ENCODE results near the gene ZNF219. TPM values are rescaled to one million over a fixed set of nuclear protein-coding genes. Genes with fewer than 3 reads are reported as not detected.

Gene ZNF219
- total RNA-seq, 1 donor from 2014 or later = 44.9 TPM

GRCh38 chr14:21101802-21102413 lies 3.5 kb upstream of the ZNF219 start:
- H3K27me3 ChIP-seq (ENCODE audit: low read depth) = no peaks in the 10 kb centered on the region
- intact Hi-C loops (cut with micrococcal nuclease) = loop anchor here (5.0 kb wide), 1 partner anchor 35 kb away; no protein-coding TSS in a partner anchor
- no peak for TF ChIP-seq CTCF (IDR thresholded peaks at IDR 0.05; ENCODE audit: borderline replicate concordance)
- DNase-seq = no peak
- no peaks in the 10 kb centered on the region for H3K9me3 ChIP-seq (replicated peaks)
- H3K4me3 ChIP-seq = no peak overlapping the region
- H3K4me1 ChIP-seq = peaks cover 64% of the 10 kb centered on the region
- H3K36me3 ChIP-seq = no peaks in the 10 kb centered on the region
- H3K27ac ChIP-seq (replicated peaks) = no peak overlapping the region

- Histone ChIP-seq H3K36me3 (no peaks in the 10 kb centered on the region), H3K27ac (replicated peaks) (peak within 1 kb of the TSS; percentile 83), H3K27me3 (ENCODE audit: low read depth) (no peaks in the 10 kb centered on the region), H3K4me3 (no peak within 1 kb of the TSS), H3K9me3 (replicated peaks) (no peaks in the 10 kb centered on the region), H3K4me1 (peaks cover 64% of the 10 kb centered on the region)
- DNase-seq = no peak
- intact Hi-C loops (cut with micrococcal nuclease) = loop anchor here (5.0 kb wide), 1 partner anchor 34 kb away; no protein-coding TSS in a partner anchor
- no peak for TF ChIP-seq CTCF (IDR thresholded peaks at IDR 0.05; ENCODE audit: borderline replicate concordance)
These were observed 2.5 kb upstream of the ZNF219 start, which contains the start of gene TMEM253 for GRCh38 chr14:21100931-21101330. Gene TMEM253, plus strand, starts transcription at chr14:21101066. Its CDS starts 278 bp downstream, at chr14:21101344.

- no peaks in the 10 kb centered on the region for H3K36me3 ChIP-seq
- no peak for TF ChIP-seq CTCF (IDR thresholded peaks at IDR 0.05; ENCODE audit: borderline replicate concordance)
- intact Hi-C loops (cut with micrococcal nuclease) = no loop called here
- H3K27me3 ChIP-seq (ENCODE audit: low read depth) = no peaks in the 10 kb centered on the region
- peak overlapping the region; percentile 71 for H3K4me3 ChIP-seq
- no peaks in the 10 kb centered on the region for H3K9me3 ChIP-seq (replicated peaks)
- peaks cover 56% of the 10 kb centered on the region for H3K4me1 ChIP-seq
- peak overlapping the region; percentile 83 for H3K27ac ChIP-seq (replicated peaks)
- DNase-seq = no peak
These were observed 1.1 kb upstream of the ZNF219 start for GRCh38 chr14:21099596-21099985.

GRCh38 chr14:21098892-21099595 lies 589 bp upstream of the ZNF219 start:
- intact Hi-C loops (cut with micrococcal nuclease) = no loop called here
- Histone ChIP-seq H3K9me3 (replicated peaks) (no peaks in the 10 kb centered on the region), H3K27me3 (ENCODE audit: low read depth) (no peaks in the 10 kb centered on the region), H3K4me3 (peak overlapping the region; percentile 71), H3K27ac (replicated peaks) (peak overlapping the region; percentile 83), H3K36me3 (no peaks in the 10 kb centered on the region), H3K4me1 (peaks cover 55% of the 10 kb centered on the region)
- TF ChIP-seq CTCF (IDR thresholded peaks at IDR 0.05; ENCODE audit: borderline replicate concordance) = no peak
- DNase-seq = no peak

GRCh38 chr14:21097636-21098075 lies 799 bp downstream of the ZNF219 start:
- Histone ChIP-seq H3K27me3 (ENCODE audit: low read depth) (no peaks in the 10 kb centered on the region), H3K4me3 (peak overlapping the region; percentile 71), H3K27ac (replicated peaks) (peak overlapping the region; percentile 83), H3K9me3 (replicated peaks) (no peaks in the 10 kb centered on the region), H3K4me1 (peaks cover 50% of the 10 kb centered on the region), H3K36me3 (peaks cover 5% of the 10 kb centered on the region)
- DNase-seq = no peak
- intact Hi-C loops (cut with micrococcal nuclease) = no loop called here
- TF ChIP-seq CTCF (IDR thresholded peaks at IDR 0.05; ENCODE audit: borderline replicate concordance) = no peak

Data from left ventricle myocardium inferior (tissue), 1 donor.